ENCODE results near the gene FAHD2B.
"Not testable (repeated sequence)": the region's sequence is repeated elsewhere in the genome, so short reads cannot be mapped to it uniquely, and the experiment has no call there.

Gene FAHD2B

GRCh38 chr2:97094772-97095611 is at the start of gene FAHD2B:
Gene FAHD2B, minus strand, starts transcription at chr2:97094882. Its CDS starts 3,176 bp downstream, at chr2:97091706.
- in situ Hi-C loops (cut with MboI; ENCODE audit: low sequenced_read_pairs), result not testable (repeated sequence)

DNA sequence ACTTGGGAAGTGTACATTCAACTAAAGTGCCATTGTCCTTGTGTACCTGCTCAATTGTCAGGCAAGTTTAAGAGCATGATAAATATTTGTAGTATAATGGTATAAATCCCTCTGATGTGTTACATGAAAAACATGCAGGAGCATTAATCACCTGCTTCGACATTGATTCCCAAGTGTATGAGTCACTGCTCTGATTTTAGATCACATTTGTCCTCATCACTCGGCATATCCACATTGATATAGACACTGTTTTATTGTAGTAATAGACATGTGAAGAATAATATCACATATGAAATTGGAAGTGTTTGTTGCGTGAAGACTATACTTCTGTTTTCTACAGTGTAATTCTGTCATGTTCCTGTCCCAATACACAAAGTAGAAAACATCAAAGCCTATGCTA is 49.3 kb upstream of the FAHD2B start:
- in situ Hi-C loops (cut with MboI; ENCODE audit: low sequenced_read_pairs), result not testable (repeated sequence)

DNA sequence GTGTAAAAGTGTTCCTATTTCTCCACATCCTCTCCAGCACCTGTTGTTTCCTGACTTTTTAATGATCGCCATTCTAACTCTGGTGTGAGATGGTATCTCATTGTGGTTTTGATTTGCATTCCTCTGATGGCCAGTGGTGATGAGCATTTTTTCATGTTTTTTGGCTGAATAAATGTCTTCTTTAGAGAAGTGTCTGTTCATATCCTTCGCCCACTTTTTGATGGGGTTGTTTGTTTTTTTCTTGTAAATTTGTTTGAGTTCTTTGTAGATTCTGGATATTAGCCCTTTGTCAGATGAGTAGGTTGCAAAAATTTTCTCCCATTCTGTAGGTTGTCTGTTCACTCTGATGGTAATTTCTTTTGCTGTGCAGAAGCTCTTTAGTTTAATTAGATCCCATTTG is 34.4 kb upstream of the FAHD2B start:
- in situ Hi-C loops (cut with MboI; ENCODE audit: low sequenced_read_pairs), result not testable (repeated sequence)

GRCh38 chr2:97113882-97114255 is 19.2 kb upstream of the FAHD2B start:
- in situ Hi-C loops (cut with MboI; ENCODE audit: low sequenced_read_pairs), result not testable (repeated sequence)

DNA sequence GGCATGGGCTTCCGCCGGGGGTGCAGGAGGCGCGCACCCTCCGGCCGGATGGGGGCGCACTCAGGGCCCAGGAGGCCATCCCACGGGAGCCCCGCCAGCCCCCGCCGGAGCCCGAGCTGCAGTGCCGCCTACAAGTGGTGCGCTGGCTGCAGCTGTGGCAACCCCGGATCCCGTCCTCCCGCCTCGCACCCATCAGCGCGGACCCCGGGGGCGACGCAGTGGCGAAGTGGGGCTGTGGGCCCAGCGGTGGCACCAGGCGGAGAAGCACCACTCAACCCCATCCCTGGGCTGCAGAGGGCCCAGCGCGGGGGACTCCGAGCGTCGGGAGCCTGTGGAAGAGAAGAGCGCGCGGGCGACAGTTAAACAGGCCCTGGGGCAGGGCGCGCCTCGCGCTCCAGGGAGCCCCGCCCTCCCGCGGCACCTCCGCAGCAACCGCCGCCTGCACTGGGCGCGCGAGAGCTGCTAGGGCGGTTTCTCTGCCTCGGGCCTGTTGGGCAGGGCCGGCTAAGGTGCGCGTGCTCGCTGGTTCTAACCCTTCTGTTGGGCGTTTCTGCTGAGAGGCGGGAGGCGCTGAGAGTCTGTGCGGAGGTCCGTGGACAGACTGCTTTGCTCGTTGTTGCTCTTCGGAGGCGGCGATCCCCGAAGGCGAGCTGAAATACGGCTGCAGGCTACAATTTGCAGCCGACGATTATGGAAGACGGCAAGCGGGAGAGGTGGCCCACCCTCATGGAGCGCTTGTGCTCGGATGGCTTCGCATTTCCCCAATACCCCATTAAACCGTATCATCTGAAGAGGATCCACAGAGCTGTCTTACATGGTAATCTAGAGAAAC is 18.6 kb upstream of the FAHD2B start, which contains the start of gene ANKRD36:
Gene ANKRD36, plus strand, starts transcription at position 104 of the 832 bp plus-strand sequence. Its CDS starts 587 bp downstream, at position 691.
- in situ Hi-C loops (cut with MboI; ENCODE audit: low sequenced_read_pairs), result not testable (repeated sequence)

- in situ Hi-C loops (cut with MboI; ENCODE audit: low sequenced_read_pairs), result not testable (repeated sequence)
Measured at GRCh38 chr2:97112320-97113049, 17.8 kb upstream of the FAHD2B start.

DNA sequence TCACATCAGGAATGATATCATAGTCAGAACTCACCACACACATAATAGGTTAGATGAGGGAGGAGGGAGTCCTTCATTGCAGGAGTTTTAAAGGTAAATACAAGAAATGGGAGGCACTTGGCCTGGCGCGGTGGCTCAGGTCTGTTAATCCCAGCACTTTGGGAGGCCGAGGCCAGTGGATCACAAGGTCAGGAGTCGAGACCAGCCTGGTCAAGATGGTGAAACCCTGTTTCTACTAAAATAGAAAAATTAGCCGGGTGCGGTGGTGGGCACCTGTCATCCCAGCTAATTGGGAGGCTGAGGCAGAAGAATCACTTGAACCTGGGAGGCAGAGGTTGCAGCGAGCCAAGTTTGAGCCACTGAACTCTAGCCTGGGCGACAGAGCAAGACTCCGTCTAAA is 16.6 kb upstream of the FAHD2B start:
- in situ Hi-C loops (cut with MboI; ENCODE audit: low sequenced_read_pairs), result not testable (repeated sequence)

DNA sequence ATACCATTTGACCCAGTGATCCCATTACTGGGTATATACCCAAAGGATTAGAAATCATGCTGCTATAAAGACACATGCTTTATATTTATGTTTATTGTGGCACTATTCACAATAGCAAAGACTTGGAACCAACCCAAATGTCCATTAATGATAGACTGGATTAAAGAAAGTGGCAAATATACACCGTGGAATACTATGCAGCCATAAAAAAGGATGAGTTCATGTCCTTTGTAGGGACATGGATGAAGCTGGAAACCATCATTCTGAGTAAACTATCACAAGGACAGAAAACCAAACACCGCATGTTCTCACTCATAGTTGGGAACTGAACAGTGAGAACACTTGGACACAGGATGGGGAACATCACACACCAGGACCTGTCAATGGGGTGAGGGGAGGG is 12.2 kb upstream of the FAHD2B start:
- in situ Hi-C loops (cut with MboI; ENCODE audit: low sequenced_read_pairs), result not testable (repeated sequence)

DNA sequence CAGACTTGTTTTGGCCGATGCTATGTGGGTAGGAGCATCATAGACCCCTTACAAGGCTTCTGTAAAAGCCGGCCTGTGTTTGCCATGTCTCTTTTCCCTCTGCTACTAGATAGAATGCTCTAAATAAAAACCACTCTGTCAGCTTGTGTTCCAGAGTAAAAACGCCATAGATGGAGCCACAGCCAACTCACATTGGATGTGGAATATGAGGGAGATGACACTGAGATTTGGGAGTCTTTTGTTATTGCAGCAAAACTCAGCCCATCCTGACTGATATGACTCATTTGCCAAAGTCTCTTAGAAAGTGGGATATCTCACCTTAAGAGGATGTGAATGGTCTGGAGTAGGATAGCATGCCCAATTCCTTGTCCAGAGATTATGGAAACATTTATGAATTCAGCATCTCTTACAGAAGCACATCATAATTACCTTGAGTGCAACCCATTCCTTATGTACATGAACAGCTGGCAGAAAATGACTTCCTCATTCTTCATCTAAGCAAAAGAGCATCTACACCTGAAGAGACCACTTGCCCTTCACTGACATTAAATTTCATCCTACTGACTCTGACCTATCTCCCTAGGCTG is 4.2 kb upstream of the FAHD2B start:
- in situ Hi-C loops (cut with MboI; ENCODE audit: low sequenced_read_pairs), result not testable (repeated sequence)

DNA sequence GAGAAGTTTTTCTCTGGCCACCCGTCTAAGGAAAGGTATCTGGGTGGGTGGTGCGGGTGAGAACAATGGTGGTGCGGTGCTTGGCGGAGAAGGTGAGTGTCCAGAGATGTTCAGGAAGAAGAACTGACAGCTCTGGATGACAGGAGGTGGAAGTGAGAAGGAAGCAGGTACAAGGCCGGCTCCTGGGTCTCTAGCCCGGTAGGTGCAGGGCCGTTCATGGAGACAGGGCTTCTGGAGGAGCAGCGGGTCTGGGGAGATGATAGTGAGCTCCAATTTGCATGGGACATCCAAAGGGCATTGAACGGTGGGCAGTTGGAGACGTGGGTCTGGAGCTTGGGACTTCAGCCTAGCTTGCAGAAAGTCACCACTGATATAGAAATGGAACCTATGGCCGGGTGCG is 979 bp upstream of the FAHD2B start:
- in situ Hi-C loops (cut with MboI; ENCODE audit: low sequenced_read_pairs), result no loop called here

- in situ Hi-C loops (cut with MboI; ENCODE audit: low sequenced_read_pairs), result not testable (repeated sequence)
Measured at GRCh38 chr2:97093983-97094771, 505 bp downstream of the FAHD2B start.

- in situ Hi-C loops (cut with MboI; ENCODE audit: low sequenced_read_pairs), result not testable (repeated sequence)
Measured at GRCh38 chr2:97092946-97093345, 1.7 kb downstream of the FAHD2B start.

DNA sequence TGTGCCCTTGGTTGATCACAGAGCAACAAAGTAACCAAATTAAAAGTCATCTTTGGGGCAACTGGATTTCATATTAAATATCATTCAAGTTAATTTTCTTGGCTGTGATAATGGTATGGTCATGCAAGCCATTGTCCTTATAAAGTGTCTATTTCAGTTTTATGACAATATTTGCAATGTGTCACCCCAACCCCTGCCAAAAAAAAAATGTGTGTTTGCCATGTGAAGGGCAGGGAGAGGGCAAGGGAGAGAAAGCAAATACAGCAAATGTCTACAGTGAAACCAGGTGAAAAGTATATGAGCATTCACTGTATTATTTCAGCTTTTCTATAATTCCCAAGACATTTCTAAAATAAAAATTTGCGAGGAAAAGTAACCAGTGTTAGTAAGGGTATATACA is 6.0 kb downstream of the FAHD2B start:
- in situ Hi-C loops (cut with MboI; ENCODE audit: low sequenced_read_pairs), result not testable (repeated sequence)

GRCh38 chr2:97085093-97085492 is 9.6 kb downstream of the FAHD2B start:
- in situ Hi-C loops (cut with MboI; ENCODE audit: low sequenced_read_pairs), result not testable (repeated sequence)

GRCh38 chr2:97083516-97083915 is 11.2 kb downstream of the FAHD2B start:
- in situ Hi-C loops (cut with MboI; ENCODE audit: low sequenced_read_pairs), result not testable (repeated sequence)

DNA sequence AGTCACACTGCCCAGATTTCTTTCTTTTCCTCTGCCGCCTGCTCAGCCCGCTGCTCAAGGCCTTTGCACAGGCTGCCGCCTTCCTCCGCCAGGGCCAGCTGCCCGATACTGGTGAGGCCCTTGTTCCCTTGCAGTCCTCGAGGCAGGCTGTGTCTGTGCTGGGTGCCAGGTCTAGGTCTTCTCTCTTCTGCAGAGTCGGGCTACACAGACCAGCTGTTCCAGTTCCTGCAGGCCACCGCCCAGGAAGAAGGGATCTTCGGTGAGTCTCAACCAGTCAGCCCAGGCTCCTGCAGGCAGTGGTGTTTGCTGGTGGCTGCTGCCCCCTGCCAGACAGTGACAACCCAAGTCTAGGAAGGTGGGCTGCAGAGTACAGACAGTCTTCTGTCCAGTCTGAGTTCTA is 12.5 kb downstream of the FAHD2B start:
- in situ Hi-C loops (cut with MboI; ENCODE audit: low sequenced_read_pairs), result not testable (repeated sequence)

- in situ Hi-C loops (cut with MboI; ENCODE audit: low sequenced_read_pairs), result not testable (repeated sequence)
Measured at GRCh38 chr2:97080855-97081254, 13.8 kb downstream of the FAHD2B start.

GRCh38 chr2:97077213-97077612 is 17.5 kb downstream of the FAHD2B start:
- in situ Hi-C loops (cut with MboI; ENCODE audit: low sequenced_read_pairs), result not testable (repeated sequence)

GRCh38 chr2:97070915-97071314 is 23.8 kb downstream of the FAHD2B start:
- in situ Hi-C loops (cut with MboI; ENCODE audit: low sequenced_read_pairs), result not testable (repeated sequence)

GRCh38 chr2:97068722-97069121 is 26.0 kb downstream of the FAHD2B start:
- in situ Hi-C loops (cut with MboI; ENCODE audit: low sequenced_read_pairs), result not testable (repeated sequence)

All from hTERT RPE-1 (cell line).